GM12878 (cell line): ENCODE data around the gene PCBP4. TPM values are rescaled to one million over a fixed set of nuclear protein-coding genes. Genes with fewer than 3 reads are reported as not detected.
"Not testable (repeated sequence)": the region's sequence is repeated elsewhere in the genome, so short reads cannot be mapped to it uniquely, and the experiment has no call there.

Experiments
- ATAC-seq: fragments of 200-7000 bp; cut with Tn5 transposase; 3 replicates; pipeline ENCODE4 v1.9.1; 2020; ENCODE audit warnings: mild to moderate bottlenecking, moderate library complexity
- BruUV-seq: library from RNA; stranded (reverse); fragments of 400-500 nt; replicated peaks from 2 replicates; lab custom pipeline; 2021; lab: Mats Ljungman, UMichigan
- CTCF ChIA-PET: fragments of 300-600 bp; sonication (Branson Sonifier 250); formaldehyde crosslinking; extraction: SDS; loops from one replicate; lab custom pipeline; 2021; ENCODE audit warnings: inconsistent platforms; lab: Yijun Ruan, JAX
- POLR2A ChIA-PET: fragments of 350-600 bp; formaldehyde crosslinking; extraction: SDS; loops from one replicate; lab custom pipeline; 2021; ENCODE audit warnings: inconsistent platforms; lab: Charles Lee
- RAD21 ChIA-PET: fragments of 300-600 bp; sonication (Branson Sonifier 250); formaldehyde crosslinking; loops from one replicate; lab custom pipeline; 2023; ENCODE audit warnings: antibody characterized with exemption; ENCODE audit not compliant: unreplicated experiment; lab: Charles Lee
- SMC1A ChIA-PET: fragments of 300-600 bp; sonication (Branson Sonifier 250); formaldehyde crosslinking; loops from one replicate; lab custom pipeline; 2023; ENCODE audit not compliant: unreplicated experiment, uncharacterized antibody; lab: Charles Lee
- DNase-seq: peaks from one replicate; pipeline ENCODE4 v3.0.0-alpha.2; 2011; ENCODE audit warnings: low read depth, low spot score
- FAIRE-seq: peaks from 3 replicates; lab custom pipeline; 2011; peaks lifted over from hg19 to GRCh38; lab: Jason Lieb, UNC
- H2AFZ ChIP-seq: 2 replicates; pipeline ENCODE4 v1.6.0; 2011; ENCODE audit warnings: low read depth, low read length, control low read depth; ENCODE audit not compliant: control insufficient read depth
- H3K27ac ChIP-seq: 2 replicates; pipeline ENCODE4 v1.5.1; 2011; ENCODE audit warnings: control low read depth; ENCODE audit not compliant: control insufficient read depth, insufficient read depth
- H3K27me3 ChIP-seq, 2 experiments: replicated peaks in 1 of 2; 2 replicates each; pipeline versions ENCODE4 v1.6.0 to v1.6.1; 2011; ENCODE audit warnings: low read length in 1 of 2; ENCODE audit not compliant: control insufficient read depth in 2 of 2, insufficient read depth in 2 of 2
- H3K36me3 ChIP-seq, 2 experiments: 2 replicates each; pipeline ENCODE4 v1.5.1; 2011; ENCODE audit warnings: low read length in 1 of 2; ENCODE audit not compliant: control insufficient read depth in 2 of 2, insufficient read depth in 2 of 2
- H3K4me1 ChIP-seq: 2 replicates; pipeline ENCODE4 v1.6.1; 2011; ENCODE audit warnings: mild to moderate bottlenecking, low read length, moderate library complexity, mixed read lengths; ENCODE audit not compliant: control insufficient read depth, insufficient read depth
- H3K4me2 ChIP-seq: 2 replicates; pipeline ENCODE4 v1.6.0; 2011; ENCODE audit warnings: control low read depth; ENCODE audit not compliant: control insufficient read depth, insufficient read depth
- H3K4me3 ChIP-seq: fragments of 200-600 bp; sonication (generic); 2 replicates; pipeline ENCODE4 v1.5.1; 2016
- H3K79me2 ChIP-seq: 2 replicates; pipeline ENCODE4 v1.6.0; 2011; ENCODE audit warnings: low read length; ENCODE audit not compliant: control insufficient read depth, insufficient read depth
- H3K9ac ChIP-seq: 2 replicates; pipeline ENCODE4 v1.8.0; 2011; ENCODE audit warnings: low read length, control low read depth, mixed read lengths; ENCODE audit not compliant: control insufficient read depth, insufficient read depth
- H3K9me3 ChIP-seq: replicated peaks from 3 replicates; pipeline ENCODE4 v1.5.1; 2011; ENCODE audit warnings: mild to moderate bottlenecking, low read length; ENCODE audit not compliant: control insufficient read depth, insufficient read depth
- H4K20me1 ChIP-seq: 2 replicates; pipeline ENCODE4 v1.6.0; 2011; ENCODE audit not compliant: control insufficient read depth, insufficient read depth
- MEF2A ChIP-seq: IDR thresholded peaks from 2 replicates; pipeline ENCODE4 v1.6.1; 2011; ENCODE audit warnings: low read depth, mild to moderate bottlenecking, low read length, moderate library complexity; ENCODE audit not compliant: insufficient read depth
- REST ChIP-seq: IDR thresholded peaks from 2 replicates; pipeline ENCODE4 v1.6.1; 2012; ENCODE audit warnings: mild to moderate bottlenecking, low read depth, low read length
- SP1 ChIP-seq: IDR thresholded peaks from one replicate; pipeline ENCODE4 v1.6.1; 2011; ENCODE audit warnings: low read depth, low read length
- TAF1 ChIP-seq: IDR thresholded peaks from 2 replicates; pipeline ENCODE4 v1.6.1; 2011; ENCODE audit warnings: mild to moderate bottlenecking, low read depth, low read length, borderline replicate concordance
- WGBS: methylation state at CpG from one replicate; pipeline ENCODE4 v1.1.6; 2016; ENCODE audit warnings: low lambda C conversion rate; ENCODE audit not compliant: insufficient replicate concordance, insufficient coverage; ENCODE audit errors: missing lambda C conversion rate; 5-methylcytosine and 5-hydroxymethylcytosine counted together
- in situ Hi-C: fragments of 300-500 bp; cut with MboI; formaldehyde crosslinking; loops from 9 replicates; pipeline ENCODE4 v1.14.3; 2018; ENCODE audit warnings: mixed read lengths
- intact Hi-C: fragments of 100-400 bp; cut with micrococcal nuclease; formaldehyde crosslinking; loops from one replicate; pipeline ENCODE4 v1.14.2; 2022; ENCODE audit not compliant: unreplicated experiment
- polyA plus RNA-seq, 11 experiments: library from polyadenylated mRNA; depleted of rRNA in 4 of 11; unstranded in 6 of 11; stranded (reverse) in 5 of 11; fragments of >200 nt; fragmentation: Nextera tagmentation in 4 of 11; fragmentation: Illumina TruSeq in 1 of 11; extraction: Ambion mirVana in 4 of 11; extraction: Trizol in 1 of 11; gene quantifications; 1 replicate in 1 of 11; 2 replicates in 10 of 11; pipeline versions ENCODE4 v1.2.1 to v1.2.3, GENCODE V29; 2011 to 2016; ENCODE audit warnings: inconsistent platforms in 2 of 11, missing spikeins in 2 of 11, low read depth in 1 of 11
- total RNA-seq, 4 experiments: library from RNA; depleted of rRNA in 3 of 4; stranded (reverse); fragments of >200 nt in 3 of 4; fragmentation: Illumina TruSeq in 1 of 4; extraction: Trizol in 1 of 4; gene quantifications; 2 replicates each; pipeline versions ENCODE4 v1.2.1 to v1.2.3, GENCODE V29; 2013 to 2021

Gene PCBP4
- total and polyA plus RNA-seq, 10 of the 15 experiments (the other 5 are each of a cell fraction or from before 2014, with no cell fraction given), result 0.05 to 14.5 (median 4.2) TPM

GRCh38 chr3:51930439-51930838 is 36.8 kb downstream of the PCBP4 start:
- Histone ChIP-seq H3K4me2 (no peak overlapping the region), H3K79me2 (no peaks in the 10 kb centered on the region), H3K4me1 (no peaks in the 10 kb centered on the region), H3K36me3 (peaks cover 6 to 22% of the 10 kb centered on the region in 2 experiments), H4K20me1 (no peaks in the 10 kb centered on the region), H3K27ac (no peak overlapping the region), H3K27me3 (no peaks in the 10 kb centered on the region), H2AFZ (no peak overlapping the region), H3K9ac (no peak overlapping the region)
- no peak for FAIRE-seq
- no peak for DNase-seq
- intact Hi-C loops, result no loop called here
- no peak for ATAC-seq
- SMC1A ChIA-PET, result no interaction called here
- 80% methylated on average over 1 of the region's 1 CpG for WGBS
- BruUV-seq, result no TSS peak
- POLR2A ChIA-PET, result no interaction called here
- in situ Hi-C loops, result no loop called here
- RAD21 ChIA-PET, result no interaction called here
- no peak for TF ChIP-seq SP1
- no peak for TF ChIP-seq TAF1
- TF ChIP-seq, all 136 proteins: peak for 0
- Histone ChIP-seq H3K9me3 (no peaks in the 10 kb centered on the region), H3K4me3 (no peak overlapping the region)
- CTCF ChIA-PET, result interaction anchor here (0.6 kb wide), 1 partner anchor 272 kb away, joined by 3 read pairs; no protein-coding TSS in a partner anchor

- TF ChIP-seq MEF2A (no peak), REST (peak; percentile 86)
- TF ChIP-seq, all 136 proteins: peak for 1
- no peak overlapping the region for H3K4me3 ChIP-seq
- peaks cover 0 to 17% of the 10 kb centered on the region in 2 experiments for H3K36me3 ChIP-seq
- ATAC-seq, result no peak
- no peaks in the 10 kb centered on the region for H3K9me3 ChIP-seq
- H3K4me1 ChIP-seq, result no peaks in the 10 kb centered on the region
- H3K79me2 ChIP-seq, result no peaks in the 10 kb centered on the region
- FAIRE-seq, result no peak
- ChIA-PET SMC1A (no interaction called here), RAD21 (no interaction called here), CTCF (no interaction called here), POLR2A (no interaction called here)
- WGBS, result 55% methylated on average over 5 of the region's 5 CpGs
- no peak for DNase-seq
- in situ Hi-C loops (no loop called here), intact Hi-C loops (no loop called here)
- H3K4me2 ChIP-seq, result no peak overlapping the region
- H3K27me3 ChIP-seq, result no peaks in the 10 kb centered on the region
- no peak overlapping the region for H3K27ac ChIP-seq
- no peaks in the 10 kb centered on the region for H4K20me1 ChIP-seq
- BruUV-seq, result no TSS peak
- H2AFZ ChIP-seq, result no peak overlapping the region
- no peak overlapping the region for H3K9ac ChIP-seq
Measured at GRCh38 chr3:51929420-51930003, 37.7 kb downstream of the PCBP4 start.

- POLR2A ChIA-PET, SMC1A ChIA-PET, H3K27ac ChIP-seq, H3K4me2 ChIP-seq, H4K20me1 ChIP-seq, H3K79me2 ChIP-seq, H3K9me3 ChIP-seq, RAD21 ChIA-PET, DNase-seq, H2AFZ ChIP-seq, FAIRE-seq, H3K27me3 ChIP-seq, H3K9ac ChIP-seq, in situ Hi-C loops, BruUV-seq, intact Hi-C loops, H3K4me3 ChIP-seq, CTCF ChIA-PET, H3K4me1 ChIP-seq, ATAC-seq: not testable (repeated sequence)
- peaks cover 0 to 12% of the 10 kb centered on the region in 2 experiments for H3K36me3 ChIP-seq
- 55% methylated on average over 3 of the region's 3 CpGs for WGBS
Measured at GRCh38 chr3:51928981-51929380, 38.3 kb downstream of the PCBP4 start.
